Epithelial cell of proximal tubule (primary cell): ENCODE results near the gene SLC2A8. TPM values are rescaled to one million over a fixed set of nuclear protein-coding genes. Genes with fewer than 3 reads are reported as not detected.

Source experiments
- DNase-seq: peaks from one replicate; pipeline ENCODE4 v3.0.0-alpha.2; 2011; ENCODE audit warnings: low read depth
- H3K4me3 ChIP-seq: 2 replicates; pipeline ENCODE4 v1.5.1; 2011; ENCODE audit warnings: low read depth, mild to moderate bottlenecking, low read length
- CTCF ChIP-seq: conservative IDR thresholded peaks from 2 replicates; pipeline ENCODE4 v1.5.1; 2012; ENCODE audit warnings: low read depth, mild to moderate bottlenecking, low read length
- total RNA-seq: library from RNA; depleted of rRNA; stranded (reverse); fragments of >200 nt; gene quantifications from 2 replicates; pipeline ENCODE4 v1.2.3, GENCODE V29; 2015

SLC2A8 gene
- 14.8 and 18.2 TPM in 2 replicates for total RNA-seq

GRCh38 chr9:127396808-127397645 lies at the start of gene SLC2A8:
Gene SLC2A8 (plus strand): TSS chr9:127397169. CDS start chr9:127397231, 62 bp downstream.
- peak; percentile 94 for DNase-seq
- H3K4me3 ChIP-seq: peak within 1 kb of the TSS; percentile 83
- no peak for TF ChIP-seq CTCF

GRCh38 chr9:127347831-127348776 lies 48.9 kb upstream of the SLC2A8 start:
- TF ChIP-seq CTCF: peak; percentile 70
- no peak for DNase-seq
- H3K4me3 ChIP-seq: no peak overlapping the region

GRCh38 chr9:127349483-127350113 lies 47.4 kb upstream of the SLC2A8 start:
- H3K4me3 ChIP-seq: no peak overlapping the region
- no peak for DNase-seq
- TF ChIP-seq CTCF: no peak

GRCh38 chr9:127351182-127352166 lies 45.5 kb upstream of the SLC2A8 start:
- TF ChIP-seq CTCF: no peak
- no peak overlapping the region for H3K4me3 ChIP-seq
- no peak for DNase-seq

GRCh38 chr9:127353882-127354281 lies 43.1 kb upstream of the SLC2A8 start:
- H3K4me3 ChIP-seq: no peak overlapping the region
- no peak for DNase-seq
- no peak for TF ChIP-seq CTCF

GRCh38 chr9:127356906-127357305 lies 40.1 kb upstream of the SLC2A8 start:
- no peak for DNase-seq
- no peak overlapping the region for H3K4me3 ChIP-seq
- no peak for TF ChIP-seq CTCF
